Gastrocnemius medialis (tissue), 4 donors: ENCODE measurements around the gene FRMD3.

Source experiments
- CTCF ChIP-seq, 5 experiments: fragments of 450-650 bp in 3 of 5; fragments of 200-600 bp in 2 of 5; sonication (generic) in 2 of 5; IDR thresholded peaks in 4 of 5; conservative IDR thresholded peaks in 1 of 5; 1 replicate in 4 of 5; 2 replicates in 1 of 5; pipeline ENCODE4 v1.5.1; 2016 to 2019; ENCODE audit warnings: antibody characterized with exemption in 5 of 5, mild to moderate bottlenecking in 3 of 5, moderate library complexity in 3 of 5
- POLR2A ChIP-seq, 2 donors: fragments of 450-650 bp; IDR thresholded peaks; one replicate each; pipeline ENCODE4 v1.6.1; 2017; ENCODE audit warnings: antibody characterized with exemption in 2 of 2, mild to moderate bottlenecking in 2 of 2, moderate library complexity in 2 of 2

DNA sequence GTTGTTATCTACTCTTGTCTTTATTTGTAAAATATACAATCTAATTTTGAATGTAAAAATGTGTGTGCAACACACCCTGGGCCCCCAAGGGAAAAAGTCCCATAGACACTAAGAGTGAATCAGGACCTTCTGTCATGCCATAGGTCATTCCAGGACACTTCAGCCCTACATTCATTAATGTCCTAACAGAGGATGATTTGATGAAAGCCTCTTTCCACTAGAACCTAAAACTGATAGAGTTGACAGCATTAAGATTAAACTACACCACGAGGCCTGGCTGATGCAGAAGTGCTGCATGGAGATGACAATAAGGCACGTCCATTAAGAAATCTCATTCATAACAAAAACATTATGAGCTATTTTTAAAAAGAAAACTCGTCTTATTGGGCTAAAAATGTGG is 46.2 kb downstream of the FRMD3 start:
- TF ChIP-seq CTCF (IDR thresholded peaks at IDR 0.05 in 4 of 5, conservative IDR thresholded peaks at IDR 0.05 in 1 of 5) (no peak), POLR2A (IDR thresholded peaks at IDR 0.05) (no peak)
